Keratinocyte (primary cell): Measurements from ENCODE around the gene AKR7A3. TPM values are rescaled to one million over a fixed set of nuclear protein-coding genes. Genes with fewer than 3 reads are reported as not detected.

Experiments used
- DNase-seq: peaks from one replicate; pipeline ENCODE4 v3.0.0-alpha.2; 2011; ENCODE audit warnings: low read depth, missing footprints, low spot score
- FAIRE-seq: peaks from 2 replicates; lab custom pipeline; 2011; peaks lifted over from hg19 to GRCh38; lab: Jason Lieb, UNC
- H2AFZ ChIP-seq: 2 replicates; pipeline ENCODE4 v1.6.0; 2012; ENCODE audit warnings: low read length, control low read depth, inconsistent platforms; ENCODE audit not compliant: control insufficient read depth
- H3K27ac ChIP-seq: 2 replicates; pipeline ENCODE4 v1.5.1; 2011; ENCODE audit warnings: low read length; ENCODE audit not compliant: control insufficient read depth, insufficient read depth
- H3K27me3 ChIP-seq: 3 replicates; pipeline ENCODE4 v1.6.0; 2011; ENCODE audit warnings: low read length; ENCODE audit not compliant: control insufficient read depth, insufficient read depth; ENCODE audit errors: extremely low read depth
- H3K36me3 ChIP-seq, 2 experiments: 2 replicates in 1 of 2; 3 replicates in 1 of 2; pipeline ENCODE4 v1.5.1; 2011; ENCODE audit warnings: low read length in 2 of 2, mild to moderate bottlenecking in 1 of 2; ENCODE audit not compliant: control insufficient read depth in 2 of 2, insufficient read depth in 2 of 2; ENCODE audit errors: extremely low read depth in 1 of 2
- H3K4me1 ChIP-seq: 3 replicates; pipeline ENCODE4 v1.5.1; 2011; ENCODE audit warnings: low read length; ENCODE audit not compliant: control insufficient read depth, insufficient read depth; ENCODE audit errors: extremely low read depth
- H3K4me2 ChIP-seq: 3 replicates; pipeline ENCODE4 v1.6.0; 2011; ENCODE audit warnings: low read depth, low read length; ENCODE audit not compliant: control insufficient read depth, insufficient read depth; ENCODE audit errors: extremely low read depth
- H3K4me3 ChIP-seq, 3 experiments: fragments of 200-600 bp in 1 of 3; sonication (generic) in 1 of 3; 2 replicates in 2 of 3; 3 replicates in 1 of 3; pipeline ENCODE4 v1.5.1; 2011 to 2016; ENCODE audit warnings: low read length in 3 of 3, mild to moderate bottlenecking in 3 of 3, control low read depth in 2 of 3, inconsistent platforms in 1 of 3, low read depth in 1 of 3, mixed read lengths in 1 of 3, mixed run types in 1 of 3, moderate library complexity in 1 of 3; ENCODE audit not compliant: control insufficient read depth in 2 of 3, insufficient read depth in 2 of 3; ENCODE audit errors: extremely low read depth in 1 of 3
- H3K79me2 ChIP-seq: 2 replicates; pipeline ENCODE4 v1.6.0; 2012; ENCODE audit warnings: low read length; ENCODE audit not compliant: control insufficient read depth, insufficient read depth
- H3K9ac ChIP-seq: 3 replicates; pipeline ENCODE4 v1.6.0; 2011; ENCODE audit warnings: low read length; ENCODE audit not compliant: control insufficient read depth, insufficient read depth; ENCODE audit errors: extremely low read depth
- H3K9me1 ChIP-seq: 3 replicates; pipeline ENCODE4 v1.6.0; 2011; ENCODE audit warnings: low read length; ENCODE audit not compliant: control insufficient read depth, insufficient read depth; ENCODE audit errors: extremely low read depth
- H3K9me3 ChIP-seq: 2 replicates; pipeline ENCODE4 v1.5.1; 2012; ENCODE audit warnings: low read depth, low read length; ENCODE audit not compliant: control insufficient read depth
- H4K20me1 ChIP-seq: 3 replicates; pipeline ENCODE4 v1.6.0; 2011; ENCODE audit warnings: low read length; ENCODE audit not compliant: control insufficient read depth, insufficient read depth; ENCODE audit errors: extremely low read depth
- CTCF ChIP-seq, 3 experiments: IDR thresholded peaks in 1 of 3; conservative IDR thresholded peaks in 1 of 3; optimal IDR thresholded peaks in 1 of 3; 2 replicates in 2 of 3; 3 replicates in 1 of 3; pipeline versions ENCODE3 to v1.5.1; 2011; ENCODE audit warnings: low read length in 3 of 3, mild to moderate bottlenecking in 3 of 3, moderate library complexity in 2 of 3, control low read depth in 1 of 3, inconsistent platforms in 1 of 3; ENCODE audit not compliant: insufficient read depth in 2 of 3; ENCODE audit errors: extremely low read depth in 1 of 3
- EZH2 ChIP-seq: IDR thresholded peaks from one replicate; pipeline ENCODE4 v1.6.1; 2012; ENCODE audit warnings: inconsistent platforms, mild to moderate bottlenecking, low read length, moderate library complexity
- dilution Hi-C: fragments of 300-500 bp; cut with MboI; formaldehyde crosslinking; loops from one replicate; pipeline ENCODE4 v1.7.0; 2020; ENCODE audit warnings: low sequenced_read_pairs; ENCODE audit not compliant: extremely low pct_ligation_motif_present
- polyA plus RNA-seq, 5 experiments: library from polyadenylated mRNA; depleted of rRNA in 3 of 5; stranded (reverse) in 3 of 5; stranded (forward) in 1 of 5; unstranded in 1 of 5; fragments of >200 nt; gene quantifications; 1 replicate in 1 of 5; 2 replicates in 3 of 5; 3 replicates in 1 of 5; pipeline versions ENCODE4 v1.2.1 to v1.2.3, GENCODE V29; 2011 to 2012; ENCODE audit warnings: missing spikeins in 2 of 5, low read depth in 1 of 5, low replicate concordance in 1 of 5

Gene AKR7A3
- polyA plus RNA-seq, 1 donor (not counting 4 experiments of a cell fraction or from before 2014, with no cell fraction given): 0.17 TPM

- H4K20me1 ChIP-seq: peaks cover 4% of the 10 kb centered on the region
- no peak overlapping the region for H2AFZ ChIP-seq
- no peaks in the 10 kb centered on the region for H3K79me2 ChIP-seq
- H3K9me1 ChIP-seq: no peaks in the 10 kb centered on the region
- H3K4me1 ChIP-seq: peaks cover 2% of the 10 kb centered on the region
- DNase-seq (no peak), FAIRE-seq (no peak)
- no peak overlapping the region for H3K9ac ChIP-seq
- TF ChIP-seq EZH2: no peak
- no peak for TF ChIP-seq CTCF (optimal IDR thresholded peaks at IDR 0.05 in 1 of 3, IDR thresholded peaks at IDR 0.05 in 1 of 3, conservative IDR thresholded peaks at IDR 0.05 in 1 of 3; ENCODE audit: extremely low read depth in 1 of 3, insufficient read depth in 2 of 3, low read length in 3 of 3)
- H3K9me3 ChIP-seq: no peaks in the 10 kb centered on the region
- no peaks in the 10 kb centered on the region for H3K27me3 ChIP-seq
- dilution Hi-C loops: no loop called here
- no peak overlapping the region for H3K4me2 ChIP-seq
- no peak overlapping the region for H3K4me3 ChIP-seq
- H3K27ac ChIP-seq: no peak overlapping the region
- H3K36me3 ChIP-seq: peaks cover 13 to 14% of the 10 kb centered on the region in 2 experiments
Observed at GRCh38 chr1:19337289-19337688, 48.7 kb upstream of the AKR7A3 start.

GRCh38 chr1:19336543-19336942, 48.0 kb upstream of the AKR7A3 start:
- Histone ChIP-seq H3K4me3 (no peak overlapping the region), H3K36me3 (peaks cover 12% of the 10 kb centered on the region in 2 experiments), H3K4me2 (no peak overlapping the region), H3K9me1 (no peaks in the 10 kb centered on the region), H3K79me2 (no peaks in the 10 kb centered on the region), H2AFZ (no peak overlapping the region), H3K27ac (no peak overlapping the region), H3K27me3 (no peaks in the 10 kb centered on the region), H3K9ac (no peak overlapping the region), H3K9me3 (no peaks in the 10 kb centered on the region), H3K4me1 (peaks cover 2% of the 10 kb centered on the region), H4K20me1 (peaks cover 4% of the 10 kb centered on the region)
- FAIRE-seq: no peak
- DNase-seq: no peak
- dilution Hi-C loops: no loop called here
- TF ChIP-seq EZH2 (no peak), CTCF (optimal IDR thresholded peaks at IDR 0.05 in 1 of 3, IDR thresholded peaks at IDR 0.05 in 1 of 3, conservative IDR thresholded peaks at IDR 0.05 in 1 of 3; ENCODE audit: extremely low read depth in 1 of 3, insufficient read depth in 2 of 3, low read length in 3 of 3) (no peak)
